ENCODE results near the gene ANKRD11.
"Not testable (repeated sequence)": the region's sequence is repeated elsewhere in the genome, so short reads cannot be mapped to it uniquely, and the experiment has no call there.

DNA sequence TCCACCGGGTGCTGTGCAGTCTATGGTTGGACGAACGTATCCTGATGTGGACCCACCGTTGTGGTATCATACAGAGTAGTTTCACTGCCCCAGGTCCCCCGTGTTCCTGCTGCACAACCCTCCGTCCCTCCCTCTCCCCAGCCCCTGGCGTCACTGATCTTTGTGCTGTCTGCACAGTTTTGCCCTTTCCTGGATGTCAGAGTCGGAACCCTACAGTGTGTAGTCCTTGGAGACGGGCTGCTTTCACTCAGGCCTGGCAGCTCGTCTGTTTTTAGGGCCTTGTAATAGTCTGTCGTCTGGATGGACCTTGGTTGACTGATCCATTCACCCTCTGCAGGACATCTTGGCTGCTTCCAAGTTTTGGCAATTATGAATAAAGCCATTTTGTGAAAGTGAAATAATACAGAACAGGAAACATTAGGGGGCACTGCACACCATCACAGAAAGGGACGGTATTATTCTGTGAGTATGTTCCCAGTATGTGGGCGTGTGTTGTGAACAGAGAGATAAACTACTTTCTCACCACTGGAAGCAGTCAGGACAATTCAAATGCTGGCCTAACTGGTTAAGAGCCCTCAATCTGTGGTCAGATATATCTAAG is 156.9 kb downstream of the ANKRD11 start:
- TF ChIP-seq, protein P1, sequence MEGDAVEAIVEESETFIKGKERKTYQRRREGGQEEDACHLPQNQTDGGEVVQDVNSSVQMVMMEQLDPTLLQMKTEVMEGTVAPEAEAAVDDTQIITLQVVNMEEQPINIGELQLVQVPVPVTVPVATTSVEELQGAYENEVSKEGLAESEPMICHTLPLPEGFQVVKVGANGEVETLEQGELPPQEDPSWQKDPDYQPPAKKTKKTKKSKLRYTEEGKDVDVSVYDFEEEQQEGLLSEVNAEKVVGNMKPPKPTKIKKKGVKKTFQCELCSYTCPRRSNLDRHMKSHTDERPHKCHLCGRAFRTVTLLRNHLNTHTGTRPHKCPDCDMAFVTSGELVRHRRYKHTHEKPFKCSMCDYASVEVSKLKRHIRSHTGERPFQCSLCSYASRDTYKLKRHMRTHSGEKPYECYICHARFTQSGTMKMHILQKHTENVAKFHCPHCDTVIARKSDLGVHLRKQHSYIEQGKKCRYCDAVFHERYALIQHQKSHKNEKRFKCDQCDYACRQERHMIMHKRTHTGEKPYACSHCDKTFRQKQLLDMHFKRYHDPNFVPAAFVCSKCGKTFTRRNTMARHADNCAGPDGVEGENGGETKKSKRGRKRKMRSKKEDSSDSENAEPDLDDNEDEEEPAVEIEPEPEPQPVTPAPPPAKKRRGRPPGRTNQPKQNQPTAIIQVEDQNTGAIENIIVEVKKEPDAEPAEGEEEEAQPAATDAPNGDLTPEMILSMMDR (IDR thresholded peaks at IDR 0.05), result peak in 3 of 4 experiments; percentile 76 to 87 (median 79)
- peak; percentile 33 for TF ChIP-seq POLR2AphosphoS5 (IDR thresholded peaks at IDR 0.05)
- not testable (repeated sequence) for TF ChIP-seq POLR2A, EP300 (IDR thresholded peaks at IDR 0.05)
